Type B pancreatic cell (in vitro differentiated cells): ENCODE results near the gene PLBD2. TPM values are rescaled to one million over a fixed set of nuclear protein-coding genes. Genes with fewer than 3 reads are reported as not detected.

Experiments
- DNase-seq: peaks from one replicate; pipeline ENCODE4 v3.0.0; 2021; ENCODE audit warnings: mixed read lengths; ENCODE audit not compliant: unreplicated experiment; ENCODE audit errors: extremely low spot score
- H3K27ac Mint-ChIP-seq: 2 replicates; pipeline ENCODE4 v1.8.0; 2021; ENCODE audit warnings: mild to moderate bottlenecking, mixed read lengths
- H3K27me3 Mint-ChIP-seq: 2 replicates; pipeline ENCODE4 v1.8.0; 2021; ENCODE audit warnings: mixed read lengths
- H3K36me3 Mint-ChIP-seq: 2 replicates; pipeline ENCODE4 v1.8.0; 2021; ENCODE audit warnings: mixed read lengths
- H3K4me1 Mint-ChIP-seq: one replicate; pipeline ENCODE4 v1.8.0; 2021; ENCODE audit warnings: mixed read lengths; ENCODE audit not compliant: unreplicated experiment
- H3K4me3 Mint-ChIP-seq: 2 replicates; pipeline ENCODE4 v1.8.0; 2021; ENCODE audit warnings: mild to moderate bottlenecking, mixed read lengths
- H3K9me3 Mint-ChIP-seq: 2 replicates; pipeline ENCODE4 v1.8.0; 2021; ENCODE audit warnings: mixed read lengths
- CTCF ChIP-seq: fragments of 200-600 bp; sonication (generic); conservative IDR thresholded peaks from 2 replicates; pipeline ENCODE4 v1.5.0; 2021; ENCODE audit warnings: antibody characterized with exemption, mild to moderate bottlenecking
- long read RNA-seq: library from polyadenylated mRNA; unstranded; transcript quantifications from one replicate; pipeline ENCODE4 v2.0.0, GENCODE V29; 2020
- total RNA-seq: library from RNA; stranded (reverse); gene quantifications from 2 replicates; pipeline ENCODE4 v1.2.1, GENCODE V29; 2021; ENCODE audit warnings: low replicate concordance

PLBD2 gene
- total RNA-seq, result 39.0 and 45.4 TPM in 2 replicates
- long read RNA-seq, partial matches to known transcripts, result 0 of 1 reads
- long read RNA-seq, other reads (novel, unspliced or antisense), result 1 of 1 reads

GRCh38 chr12:113358381-113359132 is at the start of gene PLBD2:
Gene PLBD2, plus strand, starts transcription at chr12:113358587. Its CDS starts 14 bp downstream, at chr12:113358601.
- peak; percentile 94 for DNase-seq
- peak within 1 kb of the TSS; percentile 87 for H3K4me3 Mint-ChIP-seq
- TF ChIP-seq CTCF, result no peak
- no peaks in the 10 kb centered on the region for H3K36me3 Mint-ChIP-seq
- no peaks in the 10 kb centered on the region for H3K9me3 Mint-ChIP-seq
- peak within 1 kb of the TSS; percentile 82 for H3K27ac Mint-ChIP-seq
- H3K27me3 Mint-ChIP-seq, result no peaks in the 10 kb centered on the region
- H3K4me1 Mint-ChIP-seq, result peaks cover 10% of the 10 kb centered on the region

GRCh38 chr12:113310489-113310888 is 47.9 kb upstream of the PLBD2 start:
- no peaks in the 10 kb centered on the region for H3K27me3 Mint-ChIP-seq
- H3K9me3 Mint-ChIP-seq, result no peaks in the 10 kb centered on the region
- H3K36me3 Mint-ChIP-seq, result peaks cover 14% of the 10 kb centered on the region
- no peak for DNase-seq
- peaks cover 3% of the 10 kb centered on the region for H3K4me1 Mint-ChIP-seq
- no peak overlapping the region for H3K27ac Mint-ChIP-seq
- H3K4me3 Mint-ChIP-seq, result no peak overlapping the region
- no peak for TF ChIP-seq CTCF

GRCh38 chr12:113314121-113314529 is 44.3 kb upstream of the PLBD2 start:
- peaks cover 20% of the 10 kb centered on the region for H3K36me3 Mint-ChIP-seq
- H3K4me3 Mint-ChIP-seq, result no peak overlapping the region
- H3K9me3 Mint-ChIP-seq, result no peaks in the 10 kb centered on the region
- H3K27ac Mint-ChIP-seq, result peak overlapping the region; percentile 63
- H3K27me3 Mint-ChIP-seq, result no peaks in the 10 kb centered on the region
- TF ChIP-seq CTCF, result no peak
- DNase-seq, result no peak
- peaks cover 3% of the 10 kb centered on the region for H3K4me1 Mint-ChIP-seq

- no peak for DNase-seq
- TF ChIP-seq CTCF, result no peak
- Mint-ChIP-seq H3K4me3 (no peak overlapping the region), H3K4me1 (peaks cover 3% of the 10 kb centered on the region), H3K27me3 (no peaks in the 10 kb centered on the region), H3K9me3 (no peaks in the 10 kb centered on the region), H3K27ac (no peak overlapping the region), H3K36me3 (peaks cover 19% of the 10 kb centered on the region)
Observed at GRCh38 chr12:113315358-113315757, 43.0 kb upstream of the PLBD2 start.

GRCh38 chr12:113316155-113316554 is 42.2 kb upstream of the PLBD2 start:
- no peak for TF ChIP-seq CTCF
- Mint-ChIP-seq H3K27me3 (no peaks in the 10 kb centered on the region), H3K4me3 (no peak overlapping the region), H3K9me3 (no peaks in the 10 kb centered on the region), H3K36me3 (peaks cover 14% of the 10 kb centered on the region), H3K4me1 (peaks cover 3% of the 10 kb centered on the region), H3K27ac (no peak overlapping the region)
- no peak for DNase-seq
